Measurements from ENCODE around the gene KDSR.

The KDSR gene

GRCh38 chr18:63346480-63347183 is 20.4 kb downstream of the KDSR start:
- peaks cover 40 to 57% of the 10 kb centered on the region in 2 donors for H3K36me3 Mint-ChIP-seq
- H3K27ac Mint-ChIP-seq = no peak overlapping the region
- no peaks in the 10 kb centered on the region for H3K9me3 Mint-ChIP-seq

GRCh38 chr18:63346031-63346430 is 21.0 kb downstream of the KDSR start:
- no peak for DNase-seq
- H3K36me3 Mint-ChIP-seq = peaks cover 42 to 61% of the 10 kb centered on the region in 2 donors
- H3K27ac Mint-ChIP-seq = no peak overlapping the region
- ATAC-seq (replicated peaks) = no peak
- H3K4me1 Mint-ChIP-seq = peaks cover 0 to 4% of the 10 kb centered on the region in 2 donors
- no peaks in the 10 kb centered on the region for H3K9me3 Mint-ChIP-seq
- no peaks in the 10 kb centered on the region for H3K27me3 Mint-ChIP-seq
- no peak overlapping the region for H3K4me3 Mint-ChIP-seq

More at GRCh38 chr18:63346480-63347183, 20.4 kb downstream of the KDSR start:
- ATAC-seq (replicated peaks) = no peak
- no peaks in the 10 kb centered on the region for H3K27me3 Mint-ChIP-seq
- peaks cover 0 to 4% of the 10 kb centered on the region in 2 donors for H3K4me1 Mint-ChIP-seq
- DNase-seq = no peak
- H3K4me3 Mint-ChIP-seq = no peak overlapping the region

- Mint-ChIP-seq H3K27me3 (no peaks in the 10 kb centered on the region), H3K36me3 (peaks cover 43 to 61% of the 10 kb centered on the region in 2 donors), H3K9me3 (no peaks in the 10 kb centered on the region), H3K4me3 (no peak overlapping the region), H3K27ac (no peak overlapping the region), H3K4me1 (peaks cover 0 to 6% of the 10 kb centered on the region in 2 donors)
- ATAC-seq (replicated peaks) (no peak), DNase-seq (no peak)
Observed at GRCh38 chr18:63344918-63345317, 22.1 kb downstream of the KDSR start.

- H3K9me3 Mint-ChIP-seq = no peaks in the 10 kb centered on the region
- no peaks in the 10 kb centered on the region for H3K27me3 Mint-ChIP-seq
- no peak for DNase-seq
- ATAC-seq (replicated peaks) = no peak
- H3K4me1 Mint-ChIP-seq = peaks cover 0 to 6% of the 10 kb centered on the region in 2 donors
- H3K36me3 Mint-ChIP-seq = peaks cover 43 to 62% of the 10 kb centered on the region in 2 donors
- H3K4me3 Mint-ChIP-seq = no peak overlapping the region
- H3K27ac Mint-ChIP-seq = no peak overlapping the region
Observed at GRCh38 chr18:63344263-63344662, 22.7 kb downstream of the KDSR start.

GRCh38 chr18:63342206-63342605 is 24.8 kb downstream of the KDSR start:
- H3K36me3 Mint-ChIP-seq = peaks cover 49 to 60% of the 10 kb centered on the region in 2 donors
- peaks cover 0 to 4% of the 10 kb centered on the region in 2 donors for H3K4me1 Mint-ChIP-seq
- no peak overlapping the region for H3K4me3 Mint-ChIP-seq
- H3K27ac Mint-ChIP-seq = no peak overlapping the region
- H3K27me3 Mint-ChIP-seq = no peaks in the 10 kb centered on the region
- DNase-seq (no peak), ATAC-seq (replicated peaks) (peak; percentile 44 to 72)
- no peaks in the 10 kb centered on the region for H3K9me3 Mint-ChIP-seq

- no peak for DNase-seq
- H3K27ac Mint-ChIP-seq = no peak overlapping the region
Observed at GRCh38 chr18:63339920-63340484, 27.0 kb downstream of the KDSR start.

GRCh38 chr18:63336366-63337099 is 30.5 kb downstream of the KDSR start:
- H3K36me3 Mint-ChIP-seq = peaks cover 42 to 46% of the 10 kb centered on the region in 2 donors
- no peaks in the 10 kb centered on the region for H3K27me3 Mint-ChIP-seq
- H3K4me1 Mint-ChIP-seq = peaks cover 0 to 2% of the 10 kb centered on the region in 2 donors
- no peak overlapping the region for H3K4me3 Mint-ChIP-seq
- DNase-seq (no peak), ATAC-seq (replicated peaks) (no peak)
- H3K27ac Mint-ChIP-seq = no peak overlapping the region
- H3K9me3 Mint-ChIP-seq = no peaks in the 10 kb centered on the region

More at GRCh38 chr18:63339920-63340484, 27.0 kb downstream of the KDSR start:
- peak; percentile 64 to 67 for ATAC-seq (replicated peaks)
- Mint-ChIP-seq H3K9me3 (no peaks in the 10 kb centered on the region), H3K27me3 (no peaks in the 10 kb centered on the region), H3K4me1 (peaks cover 0 to 2% of the 10 kb centered on the region in 2 donors), H3K4me3 (no peak overlapping the region), H3K36me3 (peaks cover 55 to 56% of the 10 kb centered on the region in 2 donors)

GRCh38 chr18:63331105-63331504 is 35.9 kb downstream of the KDSR start:
- no peaks in the 10 kb centered on the region for H3K4me1 Mint-ChIP-seq
- H3K36me3 Mint-ChIP-seq = peaks cover 17 to 27% of the 10 kb centered on the region in 2 donors
- H3K27me3 Mint-ChIP-seq = no peaks in the 10 kb centered on the region
- no peak overlapping the region for H3K27ac Mint-ChIP-seq
- ATAC-seq (replicated peaks) (no peak), DNase-seq (no peak)
- H3K4me3 Mint-ChIP-seq = no peak overlapping the region
- no peaks in the 10 kb centered on the region for H3K9me3 Mint-ChIP-seq

GRCh38 chr18:63329431-63330145 is 37.4 kb downstream of the KDSR start:
- no peaks in the 10 kb centered on the region for H3K4me1 Mint-ChIP-seq
- H3K36me3 Mint-ChIP-seq = peaks cover 9 to 22% of the 10 kb centered on the region in 2 donors
- H3K9me3 Mint-ChIP-seq = no peaks in the 10 kb centered on the region
- DNase-seq = no peak
- ATAC-seq (replicated peaks) = no peak
- no peaks in the 10 kb centered on the region for H3K27me3 Mint-ChIP-seq
- H3K4me3 Mint-ChIP-seq = no peak overlapping the region
- no peak overlapping the region for H3K27ac Mint-ChIP-seq

- DNase-seq (no peak), ATAC-seq (replicated peaks) (no peak)
- H3K4me3 Mint-ChIP-seq = no peak overlapping the region
- H3K27me3 Mint-ChIP-seq = no peaks in the 10 kb centered on the region
- H3K9me3 Mint-ChIP-seq = no peaks in the 10 kb centered on the region
- H3K27ac Mint-ChIP-seq = no peak overlapping the region
- H3K4me1 Mint-ChIP-seq = peaks cover 13 to 20% of the 10 kb centered on the region in 2 donors
- peaks cover 3 to 6% of the 10 kb centered on the region in 2 donors for H3K36me3 Mint-ChIP-seq
Observed at GRCh38 chr18:63326011-63326410, 41.0 kb downstream of the KDSR start.

GRCh38 chr18:63325086-63325686 is 41.8 kb downstream of the KDSR start:
- DNase-seq = no peak

GRCh38 chr18:63322908-63323634 is 43.9 kb downstream of the KDSR start:
- Mint-ChIP-seq H3K9me3 (no peaks in the 10 kb centered on the region), H3K4me3 (no peak overlapping the region), H3K4me1 (peaks cover 18 to 26% of the 10 kb centered on the region in 2 donors), H3K27me3 (no peaks in the 10 kb centered on the region), H3K27ac (peak overlapping the region; percentile 20), H3K36me3 (peaks cover 9 to 12% of the 10 kb centered on the region in 2 donors)
- no peak for ATAC-seq (replicated peaks)
- no peak for DNase-seq

More at GRCh38 chr18:63325086-63325686, 41.8 kb downstream of the KDSR start:
- no peak overlapping the region for H3K4me3 Mint-ChIP-seq
- no peak for ATAC-seq (replicated peaks)
- H3K9me3 Mint-ChIP-seq = no peaks in the 10 kb centered on the region
- no peaks in the 10 kb centered on the region for H3K27me3 Mint-ChIP-seq
- H3K27ac Mint-ChIP-seq = no peak overlapping the region
- peaks cover 18 to 26% of the 10 kb centered on the region in 2 donors for H3K4me1 Mint-ChIP-seq
- H3K36me3 Mint-ChIP-seq = peaks cover under 1 to 1% of the 10 kb centered on the region in 2 donors

GRCh38 chr18:63322206-63322605 is 44.8 kb downstream of the KDSR start:
- Mint-ChIP-seq H3K36me3 (peaks cover 18 to 21% of the 10 kb centered on the region in 2 donors), H3K4me3 (no peak overlapping the region), H3K27ac (peak overlapping the region; percentile 42), H3K4me1 (peaks cover 18 to 26% of the 10 kb centered on the region in 2 donors), H3K9me3 (no peaks in the 10 kb centered on the region), H3K27me3 (no peaks in the 10 kb centered on the region)
- no peak for ATAC-seq (replicated peaks)
- DNase-seq = no peak
